Progenitor cell of endocrine pancreas (in vitro differentiated cells): Measurements from ENCODE around the gene UST. TPM values are rescaled to one million over a fixed set of nuclear protein-coding genes. Genes with fewer than 3 reads are reported as not detected.

Experiments used
- DNase-seq: peaks from one replicate; pipeline ENCODE4 v3.0.0; 2021; ENCODE audit warnings: low spot score; ENCODE audit not compliant: unreplicated experiment
- H3K27ac Mint-ChIP-seq: 2 replicates; pipeline ENCODE4 v1.8.0; 2021; ENCODE audit warnings: mild to moderate bottlenecking, moderate library complexity, mixed read lengths
- H3K27me3 Mint-ChIP-seq: 2 replicates; pipeline ENCODE4 v1.8.0; 2021; ENCODE audit warnings: mixed read lengths
- H3K36me3 Mint-ChIP-seq: 2 replicates; pipeline ENCODE4 v1.8.0; 2022; ENCODE audit warnings: mixed read lengths; ENCODE audit not compliant: insufficient read depth
- H3K4me1 Mint-ChIP-seq: 2 replicates; pipeline ENCODE4 v1.8.0; 2021; ENCODE audit warnings: low read depth, mixed read lengths
- H3K4me3 Mint-ChIP-seq: 2 replicates; pipeline ENCODE4 v1.8.0; 2021; ENCODE audit warnings: low read depth, mild to moderate bottlenecking, moderate library complexity, mixed read lengths
- H3K9me3 Mint-ChIP-seq: 2 replicates; pipeline ENCODE4 v1.8.0; 2021; ENCODE audit warnings: low read depth, mixed read lengths
- CTCF ChIP-seq: fragments of 200-600 bp; sonication (generic); IDR thresholded peaks from one replicate; pipeline ENCODE4 v1.5.0; 2021; ENCODE audit warnings: antibody characterized with exemption, mild to moderate bottlenecking; ENCODE audit not compliant: unreplicated experiment
- total RNA-seq: library from RNA; stranded (reverse); gene quantifications from 2 replicates; pipeline ENCODE4 v1.2.1, GENCODE V29; 2021

Gene UST
- total RNA-seq, 1 donor from 2014 or later, result 2.9 TPM

- Mint-ChIP-seq H3K27me3 (no peaks in the 10 kb centered on the region), H3K36me3 (no peaks in the 10 kb centered on the region), H3K27ac (no peak overlapping the region), H3K4me3 (no peak overlapping the region), H3K9me3 (no peaks in the 10 kb centered on the region), H3K4me1 (peaks cover 4% of the 10 kb centered on the region)
- no peak for DNase-seq
- TF ChIP-seq CTCF, result no peak
These were observed 138.5 kb downstream of the UST start for GRCh38 chr6:148885136-148885865.

GRCh38 chr6:148885925-148886845 lies 139.4 kb downstream of the UST start:
- no peak for TF ChIP-seq CTCF
- H3K27me3 Mint-ChIP-seq, result no peaks in the 10 kb centered on the region
- no peak overlapping the region for H3K27ac Mint-ChIP-seq
- peaks cover 4% of the 10 kb centered on the region for H3K4me1 Mint-ChIP-seq
- H3K4me3 Mint-ChIP-seq, result no peak overlapping the region
- no peak for DNase-seq
- no peaks in the 10 kb centered on the region for H3K36me3 Mint-ChIP-seq
- H3K9me3 Mint-ChIP-seq, result no peaks in the 10 kb centered on the region

DNA sequence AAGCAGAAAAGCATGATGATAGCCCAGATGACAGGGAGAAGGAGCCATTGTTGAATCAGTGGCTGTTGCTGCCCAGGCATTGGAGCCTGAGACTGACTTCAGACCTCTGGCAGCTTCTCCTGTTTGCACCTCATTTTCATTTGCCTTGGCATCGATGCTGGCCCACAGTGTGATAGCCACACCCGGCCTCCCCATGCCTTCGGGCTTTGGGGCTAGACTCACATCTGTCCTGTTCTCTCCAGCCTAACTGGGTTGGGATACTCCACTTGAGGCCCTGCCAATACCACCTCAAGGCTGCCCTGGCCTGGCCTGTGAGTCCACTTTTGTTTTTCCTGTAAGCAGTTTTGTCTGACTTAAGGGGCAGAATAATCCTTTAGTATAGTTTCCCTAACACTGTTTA lies 140.4 kb downstream of the UST start:
- DNase-seq, result no peak
- H3K4me3 Mint-ChIP-seq, result no peak overlapping the region
- peaks cover 4% of the 10 kb centered on the region for H3K4me1 Mint-ChIP-seq
- TF ChIP-seq CTCF, result no peak
- no peaks in the 10 kb centered on the region for H3K27me3 Mint-ChIP-seq
- H3K27ac Mint-ChIP-seq, result no peak overlapping the region
- no peaks in the 10 kb centered on the region for H3K36me3 Mint-ChIP-seq
- no peaks in the 10 kb centered on the region for H3K9me3 Mint-ChIP-seq

GRCh38 chr6:148888856-148889255 lies 142.0 kb downstream of the UST start:
- H3K36me3 Mint-ChIP-seq, result no peaks in the 10 kb centered on the region
- H3K27ac Mint-ChIP-seq, result no peak overlapping the region
- peaks cover 4% of the 10 kb centered on the region for H3K4me1 Mint-ChIP-seq
- no peaks in the 10 kb centered on the region for H3K9me3 Mint-ChIP-seq
- DNase-seq, result no peak
- H3K27me3 Mint-ChIP-seq, result no peaks in the 10 kb centered on the region
- no peak for TF ChIP-seq CTCF
- H3K4me3 Mint-ChIP-seq, result no peak overlapping the region

GRCh38 chr6:148890096-148890495 lies 143.3 kb downstream of the UST start:
- no peak for DNase-seq
- Mint-ChIP-seq H3K27me3 (no peaks in the 10 kb centered on the region), H3K27ac (no peak overlapping the region), H3K4me1 (peaks cover 4% of the 10 kb centered on the region), H3K4me3 (no peak overlapping the region), H3K36me3 (no peaks in the 10 kb centered on the region), H3K9me3 (no peaks in the 10 kb centered on the region)
- no peak for TF ChIP-seq CTCF
